Measurements from ENCODE around the gene ZNF93.

DNA sequence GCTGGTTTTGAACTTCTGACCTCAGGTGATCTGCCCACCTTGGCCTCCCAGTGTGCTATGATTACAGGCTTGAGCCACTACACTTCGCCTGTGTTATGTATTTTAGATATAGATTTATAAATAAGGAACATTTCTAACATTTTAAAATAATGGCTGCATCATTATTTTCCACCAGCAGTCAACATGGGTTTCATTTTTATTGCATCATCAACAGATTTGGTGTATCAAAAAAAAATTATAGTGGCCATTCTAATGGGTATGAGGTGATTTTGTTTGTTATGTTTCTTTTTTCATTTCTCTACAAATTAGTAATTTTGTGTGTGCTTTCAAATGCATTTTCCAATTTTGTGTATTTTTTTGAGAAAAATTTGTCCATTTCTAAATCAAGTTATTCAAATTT is 16.2 kb upstream of the ZNF93 start:
- TF ChIP-seq SNRNP70 (optimal IDR thresholded peaks at IDR 0.05; ENCODE audit: low read depth, low read length): no peak
- TF ChIP-seq MAFK (IDR thresholded peaks at IDR 0.05; ENCODE audit: low read length): no peak
- TF ChIP-seq, protein P1, sequence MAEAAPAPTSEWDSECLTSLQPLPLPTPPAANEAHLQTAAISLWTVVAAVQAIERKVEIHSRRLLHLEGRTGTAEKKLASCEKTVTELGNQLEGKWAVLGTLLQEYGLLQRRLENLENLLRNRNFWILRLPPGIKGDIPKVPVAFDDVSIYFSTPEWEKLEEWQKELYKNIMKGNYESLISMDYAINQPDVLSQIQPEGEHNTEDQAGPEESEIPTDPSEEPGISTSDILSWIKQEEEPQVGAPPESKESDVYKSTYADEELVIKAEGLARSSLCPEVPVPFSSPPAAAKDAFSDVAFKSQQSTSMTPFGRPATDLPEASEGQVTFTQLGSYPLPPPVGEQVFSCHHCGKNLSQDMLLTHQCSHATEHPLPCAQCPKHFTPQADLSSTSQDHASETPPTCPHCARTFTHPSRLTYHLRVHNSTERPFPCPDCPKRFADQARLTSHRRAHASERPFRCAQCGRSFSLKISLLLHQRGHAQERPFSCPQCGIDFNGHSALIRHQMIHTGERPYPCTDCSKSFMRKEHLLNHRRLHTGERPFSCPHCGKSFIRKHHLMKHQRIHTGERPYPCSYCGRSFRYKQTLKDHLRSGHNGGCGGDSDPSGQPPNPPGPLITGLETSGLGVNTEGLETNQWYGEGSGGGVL (CRISPR knock-in tag; IDR thresholded peaks at IDR 0.05): no peak
- TF ChIP-seq, protein P2, sequence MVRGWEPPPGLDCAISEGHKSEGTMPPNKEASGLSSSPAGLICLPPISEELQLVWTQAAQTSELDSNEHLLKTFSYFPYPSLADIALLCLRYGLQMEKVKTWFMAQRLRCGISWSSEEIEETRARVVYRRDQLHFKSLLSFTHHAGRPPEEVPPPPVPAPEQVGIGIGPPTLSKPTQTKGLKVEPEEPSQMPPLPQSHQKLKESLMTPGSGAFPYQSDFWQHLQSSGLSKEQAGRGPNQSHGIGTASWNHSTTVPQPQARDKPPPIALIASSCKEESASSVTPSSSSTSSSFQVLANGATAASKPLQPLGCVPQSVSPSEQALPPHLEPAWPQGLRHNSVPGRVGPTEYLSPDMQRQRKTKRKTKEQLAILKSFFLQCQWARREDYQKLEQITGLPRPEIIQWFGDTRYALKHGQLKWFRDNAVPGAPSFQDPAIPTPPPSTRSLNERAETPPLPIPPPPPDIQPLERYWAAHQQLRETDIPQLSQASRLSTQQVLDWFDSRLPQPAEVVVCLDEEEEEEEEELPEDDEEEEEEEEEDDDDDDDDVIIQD (CRISPR knock-in tag; IDR thresholded peaks at IDR 0.05): no peak
- TF ChIP-seq, protein P3, sequence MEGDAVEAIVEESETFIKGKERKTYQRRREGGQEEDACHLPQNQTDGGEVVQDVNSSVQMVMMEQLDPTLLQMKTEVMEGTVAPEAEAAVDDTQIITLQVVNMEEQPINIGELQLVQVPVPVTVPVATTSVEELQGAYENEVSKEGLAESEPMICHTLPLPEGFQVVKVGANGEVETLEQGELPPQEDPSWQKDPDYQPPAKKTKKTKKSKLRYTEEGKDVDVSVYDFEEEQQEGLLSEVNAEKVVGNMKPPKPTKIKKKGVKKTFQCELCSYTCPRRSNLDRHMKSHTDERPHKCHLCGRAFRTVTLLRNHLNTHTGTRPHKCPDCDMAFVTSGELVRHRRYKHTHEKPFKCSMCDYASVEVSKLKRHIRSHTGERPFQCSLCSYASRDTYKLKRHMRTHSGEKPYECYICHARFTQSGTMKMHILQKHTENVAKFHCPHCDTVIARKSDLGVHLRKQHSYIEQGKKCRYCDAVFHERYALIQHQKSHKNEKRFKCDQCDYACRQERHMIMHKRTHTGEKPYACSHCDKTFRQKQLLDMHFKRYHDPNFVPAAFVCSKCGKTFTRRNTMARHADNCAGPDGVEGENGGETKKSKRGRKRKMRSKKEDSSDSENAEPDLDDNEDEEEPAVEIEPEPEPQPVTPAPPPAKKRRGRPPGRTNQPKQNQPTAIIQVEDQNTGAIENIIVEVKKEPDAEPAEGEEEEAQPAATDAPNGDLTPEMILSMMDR (IDR thresholded peaks at IDR 0.05 in 2 of 3, conservative IDR thresholded peaks at IDR 0.05 in 1 of 3; ENCODE audit: insufficient read depth in 2 of 3, low read depth in 1 of 3, low read length in 3 of 3): no peak
- no peak for TF ChIP-seq HMGXB4 (CRISPR knock-in tag; IDR thresholded peaks at IDR 0.05)
- TF ChIP-seq CBX1 (IDR thresholded peaks at IDR 0.05; ENCODE audit: low read depth): no peak
- TF ChIP-seq ZNF197 (CRISPR knock-in tag; IDR thresholded peaks at IDR 0.05; ENCODE audit: low read depth): no peak
- TF ChIP-seq, protein P4, sequence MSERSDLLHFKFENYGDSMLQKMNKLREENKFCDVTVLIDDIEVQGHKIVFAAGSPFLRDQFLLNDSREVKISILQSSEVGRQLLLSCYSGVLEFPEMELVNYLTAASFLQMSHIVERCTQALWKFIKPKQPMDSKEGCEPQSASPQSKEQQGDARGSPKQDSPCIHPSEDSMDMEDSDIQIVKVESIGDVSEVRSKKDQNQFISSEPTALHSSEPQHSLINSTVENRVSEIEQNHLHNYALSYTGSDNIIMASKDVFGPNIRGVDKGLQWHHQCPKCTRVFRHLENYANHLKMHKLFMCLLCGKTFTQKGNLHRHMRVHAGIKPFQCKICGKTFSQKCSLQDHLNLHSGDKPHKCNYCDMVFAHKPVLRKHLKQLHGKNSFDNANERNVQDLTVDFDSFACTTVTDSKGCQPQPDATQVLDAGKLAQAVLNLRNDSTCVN (CRISPR knock-in tag; IDR thresholded peaks at IDR 0.05): no peak

Measured in K562 (cell line).